HCT116 (cell line): ENCODE measurements around the gene TNS3. TPM values are rescaled to one million over a fixed set of nuclear protein-coding genes. Genes with fewer than 3 reads are reported as not detected.

Experiments
- ATAC-seq: fragments of 200-7000 bp; cut with Tn5 transposase; 2 replicates; pipeline ENCODE4 v1.9.1; 2020; ENCODE audit warnings: mild to moderate bottlenecking, moderate library complexity
- BruUV-seq: library from RNA; stranded (reverse); fragments of 400-500 nt; replicated peaks from 2 replicates; lab custom pipeline; 2021; lab: Mats Ljungman, UMichigan
- CTCF ChIA-PET: fragments of 300-600 bp; sonication (Branson Sonifier 250); formaldehyde crosslinking; loops from one replicate; lab custom pipeline; 2021; ENCODE audit warnings: antibody characterized with exemption; lab: Charles Lee
- POLR2A ChIA-PET: fragments of 300-600, 350-600 bp; sonication (Branson Sonifier 250); formaldehyde crosslinking; loops from one replicate; lab custom pipeline; 2021; ENCODE audit warnings: antibody characterized with exemption; lab: Charles Lee
- RAD21 ChIA-PET, 2 experiments: fragments of 300-600 bp; sonication (Branson Sonifier 250); formaldehyde crosslinking; loops; one replicate each; lab custom pipeline; 2023; ENCODE audit warnings: low total read pairs in 2 of 2; ENCODE audit not compliant: uncharacterized antibody in 2 of 2, unreplicated experiment in 2 of 2, low non-redundant PET in 1 of 2; lab: Charles Lee
- DNase-seq: peaks from one replicate; pipeline ENCODE4 v3.0.0-alpha.2; 2010; ENCODE audit warnings: low read depth, low spot score
- H2AFZ ChIP-seq: fragments of 200-600 bp; shearing (Covaris generic), sonication (generic); 2 replicates; pipeline ENCODE4 v1.6.1; 2017; ENCODE audit warnings: low read depth, mixed run types, mixed read lengths, antibody characterized with exemption, low read length; ENCODE audit not compliant: poor library complexity, severe bottlenecking
- H3K27ac ChIP-seq: 2 replicates; pipeline ENCODE4 v1.5.1; 2012; ENCODE audit warnings: low read depth, low read length
- H3K27me3 ChIP-seq: fragments of 200-600 bp; sonication (generic); 2 replicates; pipeline ENCODE4 v1.6.1; 2016; ENCODE audit warnings: mixed run types, low read length, mixed read lengths; ENCODE audit not compliant: insufficient read depth
- H3K36me3 ChIP-seq, 2 experiments: fragments of 200-500 bp in 1 of 2; fragments of 200-600 bp in 1 of 2; sonication (Bioruptor generic) in 1 of 2; sonication (generic) in 1 of 2; 2 replicates each; pipeline versions ENCODE4 v1.5.1 to v1.6.1; 2014 to 2016; ENCODE audit warnings: low read length in 2 of 2, inconsistent platforms in 1 of 2, mixed read lengths in 1 of 2, mixed run types in 1 of 2; ENCODE audit not compliant: insufficient read depth in 2 of 2, control insufficient read depth in 1 of 2
- H3K4me1 ChIP-seq, 2 experiments: fragments of 200-600 bp in 1 of 2; sonication (generic) in 1 of 2; 2 replicates each; pipeline versions ENCODE4 v1.5.1 to v1.6.1; 2012 to 2017; ENCODE audit warnings: low read length in 2 of 2, inconsistent platforms in 1 of 2, mild to moderate bottlenecking in 1 of 2, mixed read lengths in 1 of 2, mixed run types in 1 of 2, moderate library complexity in 1 of 2; ENCODE audit not compliant: insufficient read depth in 2 of 2, control insufficient read depth in 1 of 2
- H3K4me2 ChIP-seq: fragments of 200-600 bp; sonication (generic); 2 replicates; pipeline ENCODE4 v1.6.1; 2017; ENCODE audit warnings: mixed run types, low read length, mixed read lengths
- H3K4me3 ChIP-seq, 2 experiments: fragments of 200-600 bp in 1 of 2; sonication (generic) in 1 of 2; replicated peaks in 1 of 2; 2 replicates each; pipeline ENCODE4 v1.5.1; 2011 to 2016; ENCODE audit warnings: low read length in 2 of 2, control low read depth in 1 of 2, low read depth in 1 of 2, mild to moderate bottlenecking in 1 of 2, mixed read lengths in 1 of 2, mixed run types in 1 of 2
- H3K79me2 ChIP-seq: fragments of 200-600 bp; sonication (generic); 2 replicates; pipeline ENCODE4 v1.6.1; 2017; ENCODE audit warnings: mild to moderate bottlenecking, mixed run types, low read length, moderate library complexity, mixed read lengths; ENCODE audit not compliant: insufficient read depth
- H3K9ac ChIP-seq: fragments of 200-600 bp; sonication (generic); 2 replicates; pipeline ENCODE4 v1.6.1; 2016; ENCODE audit warnings: low read length, mixed read lengths
- H3K9me2 ChIP-seq: fragments of 200-600 bp; sonication (generic), shearing (Covaris generic); 2 replicates; pipeline ENCODE4 v1.6.1; 2017; ENCODE audit warnings: mixed run types, mild to moderate bottlenecking, moderate library complexity; ENCODE audit not compliant: insufficient read depth
- H3K9me3 ChIP-seq, 2 experiments: fragments of 200-500 bp in 1 of 2; fragments of 200-600 bp in 1 of 2; sonication (Bioruptor generic) in 1 of 2; sonication (generic) in 1 of 2; 2 replicates each; pipeline ENCODE4 v1.6.1; 2014 to 2017; ENCODE audit warnings: low read length in 2 of 2, mixed read lengths in 2 of 2, inconsistent platforms in 1 of 2, low read depth in 1 of 2, mild to moderate bottlenecking in 1 of 2, mixed run types in 1 of 2, moderate library complexity in 1 of 2; ENCODE audit not compliant: control insufficient read depth in 1 of 2, insufficient read depth in 1 of 2
- H4K20me1 ChIP-seq: fragments of 200-600 bp; sonication (generic), shearing (Covaris generic); 2 replicates; pipeline ENCODE4 v1.6.1; 2017; ENCODE audit warnings: mixed run types, mild to moderate bottlenecking, moderate library complexity; ENCODE audit not compliant: insufficient read depth
- CBX3 ChIP-seq: IDR thresholded peaks from 2 replicates; pipeline ENCODE4 v1.6.1; 2012; ENCODE audit warnings: low read depth
- EZH2phosphoT487 ChIP-seq: fragments of 200-600 bp; IDR thresholded peaks from 2 replicates; pipeline ENCODE4 v1.6.1; 2018; ENCODE audit warnings: antibody characterized with exemption, borderline replicate concordance
- FOSL1 ChIP-seq: IDR thresholded peaks from 2 replicates; pipeline ENCODE4 v1.6.1; 2012; ENCODE audit warnings: low read depth
- POLR2A ChIP-seq: IDR thresholded peaks from 2 replicates; pipeline ENCODE4 v1.7.0; 2011; ENCODE audit warnings: borderline replicate concordance; ENCODE audit not compliant: insufficient read depth, insufficient read length; ENCODE audit errors: extremely low read depth
- RAD21 ChIP-seq: IDR thresholded peaks from 2 replicates; pipeline ENCODE4 v1.6.1; 2012; ENCODE audit warnings: low read depth, mild to moderate bottlenecking
- REST ChIP-seq: IDR thresholded peaks from 2 replicates; pipeline ENCODE4 v1.6.1; 2012; ENCODE audit warnings: low read depth
- SP1 ChIP-seq: IDR thresholded peaks from 2 replicates; pipeline ENCODE4 v1.6.1; 2012; ENCODE audit warnings: low read depth
- SRF ChIP-seq: IDR thresholded peaks from 2 replicates; pipeline ENCODE4 v1.6.1; 2012; ENCODE audit warnings: low read depth
- YY1 ChIP-seq: IDR thresholded peaks from 2 replicates; pipeline ENCODE4 v1.6.1; 2011; ENCODE audit warnings: low read length, low read depth, moderate library complexity, mild to moderate bottlenecking; ENCODE audit not compliant: insufficient replicate concordance; ENCODE audit errors: extremely low read depth
- ZFX ChIP-seq: fragments of 450-650 bp; IDR thresholded peaks from 2 replicates; pipeline ENCODE4 v1.6.1; 2017
- ZNF274 ChIP-seq: fragments of 200-500 bp; sonication (Bioruptor generic); IDR thresholded peaks from 2 replicates; pipeline ENCODE4 v1.6.1; 2014; ENCODE audit warnings: mild to moderate bottlenecking, low read depth, low read length, inconsistent platforms
- intact Hi-C: fragments of 100-400 bp; cut with micrococcal nuclease; formaldehyde crosslinking; loops from 2 replicates; pipeline ENCODE4 v1.10.0; 2022
- total RNA-seq: library from RNA; stranded (reverse); gene quantifications from one replicate; pipeline ENCODE4 v1.2.1, GENCODE V29; 2021; ENCODE audit not compliant: unreplicated experiment
- TF ChIP-seq, protein P1 (sequence below): IDR thresholded peaks from 2 replicates; pipeline ENCODE4 v1.6.1; 2012
- TF ChIP-seq, protein P2 (sequence below), 3 experiments: fragments of 200-600 bp in 1 of 3; sonication (generic) in 1 of 3; IDR thresholded peaks in 2 of 3; conservative IDR thresholded peaks in 1 of 3; 2 replicates each; pipeline ENCODE4 v1.5.1; 2012 to 2017; ENCODE audit warnings: low read depth in 2 of 3, low read length in 2 of 3, antibody characterized with exemption in 1 of 3, borderline replicate concordance in 1 of 3, control low read depth in 1 of 3, mild to moderate bottlenecking in 1 of 3, mixed read lengths in 1 of 3, mixed run types in 1 of 3, moderate library complexity in 1 of 3; ENCODE audit not compliant: insufficient read depth in 1 of 3

TNS3 gene
- total RNA-seq, 1 experiment from 2014 or later: 9.1 TPM

GRCh38 chr7:47458486-47458885, 123.4 kb downstream of the TNS3 start:
- CTCF ChIA-PET: interaction anchor here (0.8 to 1.1 kb wide), 2 partner anchors 13 to 361 kb away, joined by 3 read pairs; no protein-coding TSS in a partner anchor
- H4K20me1 ChIP-seq: no peaks in the 10 kb centered on the region
- intact Hi-C loops: no loop called here

More at GRCh38 chr7:47458486-47458885, 123.4 kb downstream of the TNS3 start:
- H3K79me2 ChIP-seq: no peaks in the 10 kb centered on the region
- H3K27ac ChIP-seq: no peak overlapping the region
- peak overlapping the region; percentile 40; the same call in 1 of the 2 replicates for H3K4me2 ChIP-seq
- ChIA-PET POLR2A (no interaction called here), RAD21 (no interaction called here)
- H3K9me2 ChIP-seq: no peaks in the 10 kb centered on the region
- TF ChIP-seq, protein P1, sequence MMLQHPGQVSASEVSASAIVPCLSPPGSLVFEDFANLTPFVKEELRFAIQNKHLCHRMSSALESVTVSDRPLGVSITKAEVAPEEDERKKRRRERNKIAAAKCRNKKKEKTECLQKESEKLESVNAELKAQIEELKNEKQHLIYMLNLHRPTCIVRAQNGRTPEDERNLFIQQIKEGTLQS: no peak
- no peak for TF ChIP-seq ZNF274
- no peak for TF ChIP-seq YY1
- TF ChIP-seq POLR2A: no peak
- TF ChIP-seq SRF: no peak
- TF ChIP-seq EZH2phosphoT487: no peak
- no peak for TF ChIP-seq SP1
- no peak for TF ChIP-seq ZFX
- TF ChIP-seq REST: no peak
- TF ChIP-seq CBX3: no peak
- TF ChIP-seq, protein P2, sequence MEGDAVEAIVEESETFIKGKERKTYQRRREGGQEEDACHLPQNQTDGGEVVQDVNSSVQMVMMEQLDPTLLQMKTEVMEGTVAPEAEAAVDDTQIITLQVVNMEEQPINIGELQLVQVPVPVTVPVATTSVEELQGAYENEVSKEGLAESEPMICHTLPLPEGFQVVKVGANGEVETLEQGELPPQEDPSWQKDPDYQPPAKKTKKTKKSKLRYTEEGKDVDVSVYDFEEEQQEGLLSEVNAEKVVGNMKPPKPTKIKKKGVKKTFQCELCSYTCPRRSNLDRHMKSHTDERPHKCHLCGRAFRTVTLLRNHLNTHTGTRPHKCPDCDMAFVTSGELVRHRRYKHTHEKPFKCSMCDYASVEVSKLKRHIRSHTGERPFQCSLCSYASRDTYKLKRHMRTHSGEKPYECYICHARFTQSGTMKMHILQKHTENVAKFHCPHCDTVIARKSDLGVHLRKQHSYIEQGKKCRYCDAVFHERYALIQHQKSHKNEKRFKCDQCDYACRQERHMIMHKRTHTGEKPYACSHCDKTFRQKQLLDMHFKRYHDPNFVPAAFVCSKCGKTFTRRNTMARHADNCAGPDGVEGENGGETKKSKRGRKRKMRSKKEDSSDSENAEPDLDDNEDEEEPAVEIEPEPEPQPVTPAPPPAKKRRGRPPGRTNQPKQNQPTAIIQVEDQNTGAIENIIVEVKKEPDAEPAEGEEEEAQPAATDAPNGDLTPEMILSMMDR (IDR thresholded peaks at IDR 0.05 in 2 of 3, conservative IDR thresholded peaks at IDR 0.05 in 1 of 3; ENCODE audit: borderline replicate concordance in 1 of 3, insufficient read depth in 1 of 3, low read depth in 2 of 3, low read length in 2 of 3): no peak
- TF ChIP-seq RAD21: no peak
- no peak for TF ChIP-seq FOSL1
- no peak for DNase-seq
- ATAC-seq: no peak
- no peaks in the 10 kb centered on the region for H3K36me3 ChIP-seq
- no TSS peak for BruUV-seq
- no peak overlapping the region for H3K4me3 ChIP-seq
- H3K4me1 ChIP-seq: peaks cover 8 to 12% of the 10 kb centered on the region in 2 experiments
- no peaks in the 10 kb centered on the region for H3K27me3 ChIP-seq
- no peak overlapping the region for H3K9ac ChIP-seq
- H2AFZ ChIP-seq: no peak overlapping the region
- H3K9me3 ChIP-seq: no peaks in the 10 kb centered on the region
